Left ventricle myocardium inferior (tissue), 1 donor: ENCODE measurements around the gene SUPT20H. TPM values are rescaled to one million over a fixed set of nuclear protein-coding genes. Genes with fewer than 3 reads are reported as not detected.

Experiments
- DNase-seq: peaks from one replicate; pipeline ENCODE4 v3.0.0-alpha.2; 2020
- H3K27ac ChIP-seq: fragments of 200-600 bp; replicated peaks from 2 replicates; pipeline ENCODE4 v1.8.0; 2021
- H3K27me3 ChIP-seq: fragments of 200-600 bp; 2 replicates; pipeline ENCODE4 v1.8.0; 2021; ENCODE audit warnings: low read depth
- H3K36me3 ChIP-seq: fragments of 200-600 bp; 2 replicates; pipeline ENCODE4 v1.8.0; 2021
- H3K4me1 ChIP-seq: fragments of 200-600 bp; 2 replicates; pipeline ENCODE4 v1.8.0; 2021
- H3K4me3 ChIP-seq: fragments of 200-600 bp; 2 replicates; pipeline ENCODE4 v1.8.0; 2021; ENCODE audit warnings: mild to moderate bottlenecking, moderate library complexity
- H3K9me3 ChIP-seq: fragments of 200-600 bp; replicated peaks from 2 replicates; pipeline ENCODE4 v1.8.0; 2021
- intact Hi-C: fragments of 100-400 bp; cut with micrococcal nuclease; formaldehyde crosslinking; loops from one replicate; pipeline ENCODE4 v1.11.0; 2022
- total RNA-seq: library from RNA; stranded (reverse); fragmentation: NEBNext Ultra II Directional; extraction: Animal tissue kit (Norgen Biotek cat#: 25700); gene quantifications from one replicate; pipeline ENCODE4 v1.2.1, GENCODE V29; 2021
- TF ChIP-seq, protein P1 (sequence below): fragments of 200-600 bp; IDR thresholded peaks from 2 replicates; pipeline ENCODE4 v1.8.0; 2021; ENCODE audit warnings: antibody characterized with exemption, mild to moderate bottlenecking, borderline replicate concordance
- donor health status: DM: no; HTN: yes; CAD: no; lungs with severe emphysema.

SUPT20H gene
- total RNA-seq, 1 donor from 2014 or later, result 27.5 TPM

GRCh38 chr13:37010424-37010823 is 49.1 kb downstream of the SUPT20H start:
- H3K9me3 ChIP-seq, result no peaks in the 10 kb centered on the region
- H3K36me3 ChIP-seq, result peaks cover 87% of the 10 kb centered on the region
- DNase-seq, result no peak
- TF ChIP-seq, protein P1, sequence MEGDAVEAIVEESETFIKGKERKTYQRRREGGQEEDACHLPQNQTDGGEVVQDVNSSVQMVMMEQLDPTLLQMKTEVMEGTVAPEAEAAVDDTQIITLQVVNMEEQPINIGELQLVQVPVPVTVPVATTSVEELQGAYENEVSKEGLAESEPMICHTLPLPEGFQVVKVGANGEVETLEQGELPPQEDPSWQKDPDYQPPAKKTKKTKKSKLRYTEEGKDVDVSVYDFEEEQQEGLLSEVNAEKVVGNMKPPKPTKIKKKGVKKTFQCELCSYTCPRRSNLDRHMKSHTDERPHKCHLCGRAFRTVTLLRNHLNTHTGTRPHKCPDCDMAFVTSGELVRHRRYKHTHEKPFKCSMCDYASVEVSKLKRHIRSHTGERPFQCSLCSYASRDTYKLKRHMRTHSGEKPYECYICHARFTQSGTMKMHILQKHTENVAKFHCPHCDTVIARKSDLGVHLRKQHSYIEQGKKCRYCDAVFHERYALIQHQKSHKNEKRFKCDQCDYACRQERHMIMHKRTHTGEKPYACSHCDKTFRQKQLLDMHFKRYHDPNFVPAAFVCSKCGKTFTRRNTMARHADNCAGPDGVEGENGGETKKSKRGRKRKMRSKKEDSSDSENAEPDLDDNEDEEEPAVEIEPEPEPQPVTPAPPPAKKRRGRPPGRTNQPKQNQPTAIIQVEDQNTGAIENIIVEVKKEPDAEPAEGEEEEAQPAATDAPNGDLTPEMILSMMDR, result no peak
- intact Hi-C loops, result no loop called here
- no peak overlapping the region for H3K27ac ChIP-seq
- H3K27me3 ChIP-seq, result no peaks in the 10 kb centered on the region
- no peaks in the 10 kb centered on the region for H3K4me1 ChIP-seq
- H3K4me3 ChIP-seq, result no peak overlapping the region

DNA sequence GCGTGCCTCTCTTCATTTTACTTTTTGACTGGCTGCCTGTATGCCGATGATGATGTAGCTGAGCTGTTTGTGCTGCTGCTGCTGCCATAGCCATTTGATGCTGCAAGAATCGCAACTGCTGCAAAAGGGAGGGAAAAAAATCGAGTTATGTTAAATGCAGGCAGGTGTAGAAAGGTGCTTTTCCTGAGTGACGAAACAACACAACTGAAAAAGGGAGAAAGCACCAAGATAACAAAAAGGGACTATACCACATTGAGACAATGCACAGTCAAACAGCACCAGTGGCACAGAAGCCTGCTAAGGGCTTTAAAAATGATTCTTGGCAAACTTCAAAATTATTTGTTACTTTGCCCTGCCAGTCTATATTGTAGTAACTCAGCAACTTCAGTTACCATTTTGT is 49.8 kb downstream of the SUPT20H start:
- Histone ChIP-seq H3K36me3 (peaks cover 90% of the 10 kb centered on the region), H3K9me3 (no peaks in the 10 kb centered on the region), H3K27me3 (no peaks in the 10 kb centered on the region), H3K4me3 (no peak overlapping the region), H3K4me1 (no peaks in the 10 kb centered on the region), H3K27ac (no peak overlapping the region)
- DNase-seq, result no peak
- intact Hi-C loops, result no loop called here
- TF ChIP-seq, protein P1, result no peak

GRCh38 chr13:37001921-37002250 is 57.6 kb downstream of the SUPT20H start:
- Histone ChIP-seq H3K4me3 (peak overlapping the region; percentile 87), H3K36me3 (peaks cover 37% of the 10 kb centered on the region), H3K27ac (no peak overlapping the region), H3K9me3 (no peaks in the 10 kb centered on the region), H3K27me3 (no peaks in the 10 kb centered on the region), H3K4me1 (peaks cover 41% of the 10 kb centered on the region)
- TF ChIP-seq, protein P1, result no peak
- no peak for DNase-seq
- intact Hi-C loops, result no loop called here

DNA sequence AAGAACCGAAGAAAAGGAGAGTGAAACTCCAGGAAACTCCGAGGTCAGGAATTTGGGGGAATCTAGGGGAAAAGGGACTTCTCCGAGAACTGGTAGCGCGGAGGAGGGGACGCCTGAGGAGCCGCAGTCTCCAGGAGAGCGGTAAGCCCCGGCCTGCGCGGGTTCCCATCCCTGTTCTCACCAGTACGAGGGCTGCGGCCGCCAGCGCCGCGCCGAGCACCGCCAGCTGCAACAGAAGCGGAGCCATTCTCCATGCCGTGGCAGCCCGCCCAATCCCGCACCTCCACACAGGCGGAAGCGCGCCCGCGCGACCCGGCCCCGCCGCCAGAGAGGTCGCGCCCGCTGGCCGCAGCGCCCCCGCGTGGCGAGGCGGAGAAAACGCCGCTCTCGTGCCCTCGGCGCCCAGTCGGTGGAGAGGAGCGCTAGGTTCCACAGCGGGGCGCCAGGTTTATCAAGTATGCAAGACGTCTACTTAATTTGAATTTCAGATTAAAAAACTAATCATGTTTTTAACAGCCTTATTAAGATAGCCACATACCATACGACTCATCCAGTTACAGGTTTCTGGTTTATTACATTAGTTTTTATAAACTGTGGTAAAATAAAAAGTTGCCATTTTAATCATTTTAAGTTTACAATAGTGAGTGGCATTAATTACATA is 60.3 kb downstream of the SUPT20H start, which contains the start of gene ALG5:
TSS of gene ALG5 (minus strand) at position 287 of the 661 bp plus-strand sequence. CDS start at position 247, 40 bp downstream.
- TF ChIP-seq, protein P1, result peak; percentile 99
- peak within 1 kb of the TSS; percentile 87 for H3K4me3 ChIP-seq
- H3K36me3 ChIP-seq, result peaks cover 22% of the 10 kb centered on the region
- H3K9me3 ChIP-seq, result no peaks in the 10 kb centered on the region
- peaks cover 41% of the 10 kb centered on the region for H3K4me1 ChIP-seq
- intact Hi-C loops, result no loop called here
- DNase-seq, result peak; percentile 91
- no peaks in the 10 kb centered on the region for H3K27me3 ChIP-seq
- H3K27ac ChIP-seq, result peak within 1 kb of the TSS; percentile 91

- peaks cover 41% of the 10 kb centered on the region for H3K4me1 ChIP-seq
- no peaks in the 10 kb centered on the region for H3K27me3 ChIP-seq
- H3K27ac ChIP-seq, result peak overlapping the region; percentile 91
- H3K4me3 ChIP-seq, result peak overlapping the region; percentile 87
- DNase-seq, result peak; percentile 18
- TF ChIP-seq, protein P1, result no peak
- intact Hi-C loops, result no loop called here
- no peaks in the 10 kb centered on the region for H3K9me3 ChIP-seq
- peaks cover 23% of the 10 kb centered on the region for H3K36me3 ChIP-seq
Observed at GRCh38 chr13:36998624-36999041, 60.9 kb downstream of the SUPT20H start.
